Keratinocyte (primary cell): ENCODE data around the gene SYPL2. TPM values are rescaled to one million over a fixed set of nuclear protein-coding genes. Genes with fewer than 3 reads are reported as not detected.

Source experiments
- DNase-seq: peaks from one replicate; pipeline ENCODE4 v3.0.0-alpha.2; 2011; ENCODE audit warnings: low read depth, missing footprints, low spot score
- FAIRE-seq: peaks from 2 replicates; lab custom pipeline; 2011; peaks lifted over from hg19 to GRCh38; lab: Jason Lieb, UNC
- H2AFZ ChIP-seq: 2 replicates; pipeline ENCODE4 v1.6.0; 2012; ENCODE audit warnings: low read length, control low read depth, inconsistent platforms; ENCODE audit not compliant: control insufficient read depth
- H3K27ac ChIP-seq: 2 replicates; pipeline ENCODE4 v1.5.1; 2011; ENCODE audit warnings: low read length; ENCODE audit not compliant: control insufficient read depth, insufficient read depth
- H3K27me3 ChIP-seq: 3 replicates; pipeline ENCODE4 v1.6.0; 2011; ENCODE audit warnings: low read length; ENCODE audit not compliant: control insufficient read depth, insufficient read depth; ENCODE audit errors: extremely low read depth
- H3K36me3 ChIP-seq, 2 experiments: 2 replicates in 1 of 2; 3 replicates in 1 of 2; pipeline ENCODE4 v1.5.1; 2011; ENCODE audit warnings: low read length in 2 of 2, mild to moderate bottlenecking in 1 of 2; ENCODE audit not compliant: control insufficient read depth in 2 of 2, insufficient read depth in 2 of 2; ENCODE audit errors: extremely low read depth in 1 of 2
- H3K4me1 ChIP-seq: 3 replicates; pipeline ENCODE4 v1.5.1; 2011; ENCODE audit warnings: low read length; ENCODE audit not compliant: control insufficient read depth, insufficient read depth; ENCODE audit errors: extremely low read depth
- H3K4me2 ChIP-seq: 3 replicates; pipeline ENCODE4 v1.6.0; 2011; ENCODE audit warnings: low read depth, low read length; ENCODE audit not compliant: control insufficient read depth, insufficient read depth; ENCODE audit errors: extremely low read depth
- H3K4me3 ChIP-seq, 3 experiments: fragments of 200-600 bp in 1 of 3; sonication (generic) in 1 of 3; 2 replicates in 2 of 3; 3 replicates in 1 of 3; pipeline ENCODE4 v1.5.1; 2011 to 2016; ENCODE audit warnings: low read length in 3 of 3, mild to moderate bottlenecking in 3 of 3, control low read depth in 2 of 3, inconsistent platforms in 1 of 3, low read depth in 1 of 3, mixed read lengths in 1 of 3, mixed run types in 1 of 3, moderate library complexity in 1 of 3; ENCODE audit not compliant: control insufficient read depth in 2 of 3, insufficient read depth in 2 of 3; ENCODE audit errors: extremely low read depth in 1 of 3
- H3K79me2 ChIP-seq: 2 replicates; pipeline ENCODE4 v1.6.0; 2012; ENCODE audit warnings: low read length; ENCODE audit not compliant: control insufficient read depth, insufficient read depth
- H3K9ac ChIP-seq: 3 replicates; pipeline ENCODE4 v1.6.0; 2011; ENCODE audit warnings: low read length; ENCODE audit not compliant: control insufficient read depth, insufficient read depth; ENCODE audit errors: extremely low read depth
- H3K9me1 ChIP-seq: 3 replicates; pipeline ENCODE4 v1.6.0; 2011; ENCODE audit warnings: low read length; ENCODE audit not compliant: control insufficient read depth, insufficient read depth; ENCODE audit errors: extremely low read depth
- H3K9me3 ChIP-seq: 2 replicates; pipeline ENCODE4 v1.5.1; 2012; ENCODE audit warnings: low read depth, low read length; ENCODE audit not compliant: control insufficient read depth
- H4K20me1 ChIP-seq: 3 replicates; pipeline ENCODE4 v1.6.0; 2011; ENCODE audit warnings: low read length; ENCODE audit not compliant: control insufficient read depth, insufficient read depth; ENCODE audit errors: extremely low read depth
- EZH2 ChIP-seq: IDR thresholded peaks from one replicate; pipeline ENCODE4 v1.6.1; 2012; ENCODE audit warnings: inconsistent platforms, mild to moderate bottlenecking, low read length, moderate library complexity
- dilution Hi-C: fragments of 300-500 bp; cut with MboI; formaldehyde crosslinking; loops from one replicate; pipeline ENCODE4 v1.7.0; 2020; ENCODE audit warnings: low sequenced_read_pairs; ENCODE audit not compliant: extremely low pct_ligation_motif_present
- polyA plus RNA-seq, 5 experiments: library from polyadenylated mRNA; depleted of rRNA in 3 of 5; stranded (reverse) in 3 of 5; stranded (forward) in 1 of 5; unstranded in 1 of 5; fragments of >200 nt; gene quantifications; 1 replicate in 1 of 5; 2 replicates in 3 of 5; 3 replicates in 1 of 5; pipeline versions ENCODE4 v1.2.1 to v1.2.3, GENCODE V29; 2011 to 2012; ENCODE audit warnings: missing spikeins in 2 of 5, low read depth in 1 of 5, low replicate concordance in 1 of 5
- TF ChIP-seq, protein P1 (sequence below), 3 experiments: IDR thresholded peaks in 1 of 3; conservative IDR thresholded peaks in 1 of 3; optimal IDR thresholded peaks in 1 of 3; 2 replicates in 2 of 3; 3 replicates in 1 of 3; pipeline versions ENCODE3 to v1.5.1; 2011; ENCODE audit warnings: low read length in 3 of 3, mild to moderate bottlenecking in 3 of 3, moderate library complexity in 2 of 3, control low read depth in 1 of 3, inconsistent platforms in 1 of 3; ENCODE audit not compliant: insufficient read depth in 2 of 3; ENCODE audit errors: extremely low read depth in 1 of 3

Gene SYPL2
- polyA plus RNA-seq, 1 donor (not counting 4 experiments of a cell fraction or from before 2014, with no cell fraction given): not detected

DNA sequence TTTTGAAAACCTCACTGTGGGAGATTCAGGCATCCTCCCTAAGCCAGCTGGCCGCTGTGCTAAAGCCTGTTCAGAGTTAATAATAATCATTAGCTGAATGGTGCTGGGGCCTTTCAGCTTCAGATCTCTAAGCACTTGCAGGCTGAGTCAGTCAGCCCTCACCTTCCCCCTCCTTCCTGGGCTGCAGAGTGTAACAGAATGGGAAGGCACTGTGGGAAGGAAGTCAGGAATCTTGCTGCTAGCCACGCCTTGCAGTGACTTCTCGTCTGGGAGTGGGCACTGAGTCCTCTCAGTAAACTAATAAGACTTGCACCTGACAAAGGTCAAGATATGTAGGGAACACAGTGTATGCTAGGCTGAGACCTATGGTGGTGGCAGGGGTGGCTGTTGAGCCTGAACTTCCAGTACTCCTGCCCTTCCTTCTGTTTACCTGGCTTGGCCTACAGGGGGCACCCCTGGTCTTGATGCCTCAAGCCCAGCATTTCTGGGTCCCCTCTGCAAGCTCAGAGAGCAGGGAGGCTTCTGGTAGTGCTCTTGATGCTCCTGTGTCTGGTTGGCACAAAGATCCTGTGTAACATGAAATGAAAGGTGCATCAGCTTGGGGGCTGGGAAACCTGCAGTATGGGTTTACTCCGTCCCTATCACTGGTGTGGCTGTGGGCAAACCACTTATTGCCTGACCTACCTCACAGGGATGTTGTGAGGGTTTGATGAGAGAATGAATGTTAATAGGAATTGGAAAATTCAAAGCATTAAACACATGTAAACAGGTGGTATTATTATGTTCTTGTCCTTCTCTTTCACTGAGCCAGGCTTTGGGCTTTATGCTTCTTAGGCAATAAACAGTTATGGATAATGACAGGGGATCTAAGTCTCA is 33.6 kb downstream of the SYPL2 start:
- dilution Hi-C loops: no loop called here
- H3K4me3 ChIP-seq: no peak overlapping the region
- no peaks in the 10 kb centered on the region for H4K20me1 ChIP-seq
- no peaks in the 10 kb centered on the region for H3K9me3 ChIP-seq
- H3K4me1 ChIP-seq: peaks cover 16% of the 10 kb centered on the region
- FAIRE-seq (peak; percentile 39), DNase-seq (peak; percentile 55)
- H3K27me3 ChIP-seq: no peaks in the 10 kb centered on the region
- H2AFZ ChIP-seq: peak overlapping the region; percentile 40
- peaks cover 8 to 12% of the 10 kb centered on the region in 2 experiments for H3K36me3 ChIP-seq
- H3K79me2 ChIP-seq: peaks cover 7% of the 10 kb centered on the region
- H3K27ac ChIP-seq: peak overlapping the region; percentile 27
- no peak overlapping the region for H3K9ac ChIP-seq
- TF ChIP-seq EZH2: no peak
- TF ChIP-seq, protein P1, sequence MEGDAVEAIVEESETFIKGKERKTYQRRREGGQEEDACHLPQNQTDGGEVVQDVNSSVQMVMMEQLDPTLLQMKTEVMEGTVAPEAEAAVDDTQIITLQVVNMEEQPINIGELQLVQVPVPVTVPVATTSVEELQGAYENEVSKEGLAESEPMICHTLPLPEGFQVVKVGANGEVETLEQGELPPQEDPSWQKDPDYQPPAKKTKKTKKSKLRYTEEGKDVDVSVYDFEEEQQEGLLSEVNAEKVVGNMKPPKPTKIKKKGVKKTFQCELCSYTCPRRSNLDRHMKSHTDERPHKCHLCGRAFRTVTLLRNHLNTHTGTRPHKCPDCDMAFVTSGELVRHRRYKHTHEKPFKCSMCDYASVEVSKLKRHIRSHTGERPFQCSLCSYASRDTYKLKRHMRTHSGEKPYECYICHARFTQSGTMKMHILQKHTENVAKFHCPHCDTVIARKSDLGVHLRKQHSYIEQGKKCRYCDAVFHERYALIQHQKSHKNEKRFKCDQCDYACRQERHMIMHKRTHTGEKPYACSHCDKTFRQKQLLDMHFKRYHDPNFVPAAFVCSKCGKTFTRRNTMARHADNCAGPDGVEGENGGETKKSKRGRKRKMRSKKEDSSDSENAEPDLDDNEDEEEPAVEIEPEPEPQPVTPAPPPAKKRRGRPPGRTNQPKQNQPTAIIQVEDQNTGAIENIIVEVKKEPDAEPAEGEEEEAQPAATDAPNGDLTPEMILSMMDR (optimal IDR thresholded peaks at IDR 0.05 in 1 of 3, IDR thresholded peaks at IDR 0.05 in 1 of 3, conservative IDR thresholded peaks at IDR 0.05 in 1 of 3; ENCODE audit: extremely low read depth in 1 of 3, insufficient read depth in 2 of 3, low read length in 3 of 3): peak; percentile 73 to 84 (median 79)
- no peaks in the 10 kb centered on the region for H3K9me1 ChIP-seq
- H3K4me2 ChIP-seq: peak overlapping the region; percentile 63

DNA sequence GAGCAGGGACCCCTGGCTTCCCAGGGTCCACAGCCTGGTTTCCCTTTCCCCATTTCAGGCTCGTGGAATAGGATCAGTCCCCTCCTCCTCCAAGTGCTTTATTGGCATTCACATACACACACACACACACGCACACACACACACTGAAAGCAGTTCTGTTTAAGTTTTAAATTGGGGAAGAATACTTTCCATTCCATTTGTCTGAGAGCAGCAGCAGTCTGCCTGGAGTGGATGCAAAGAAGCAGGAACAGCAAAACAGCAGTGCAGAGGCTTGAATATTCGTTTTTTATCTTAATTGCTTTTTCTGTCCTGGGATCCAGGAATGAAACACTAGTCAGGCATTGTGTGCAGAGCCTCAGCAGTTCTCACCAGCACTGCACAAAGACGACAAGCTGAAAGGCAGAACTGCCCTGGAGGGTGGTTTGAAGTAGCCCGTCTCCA is 34.6 kb downstream of the SYPL2 start:
- Histone ChIP-seq H2AFZ (no peak overlapping the region), H3K4me1 (peaks cover 16% of the 10 kb centered on the region), H3K27me3 (no peaks in the 10 kb centered on the region), H3K4me2 (no peak overlapping the region), H3K4me3 (no peak overlapping the region), H3K27ac (no peak overlapping the region), H3K9me3 (no peaks in the 10 kb centered on the region), H3K79me2 (peaks cover under 1% of the 10 kb centered on the region), H3K9ac (no peak overlapping the region), H3K36me3 (peaks cover 5 to 10% of the 10 kb centered on the region in 2 experiments), H3K9me1 (no peaks in the 10 kb centered on the region), H4K20me1 (no peaks in the 10 kb centered on the region)
- DNase-seq (no peak), FAIRE-seq (no peak)
- dilution Hi-C loops: no loop called here
- TF ChIP-seq, protein P1 (optimal IDR thresholded peaks at IDR 0.05 in 1 of 3, IDR thresholded peaks at IDR 0.05 in 1 of 3, conservative IDR thresholded peaks at IDR 0.05 in 1 of 3; ENCODE audit: extremely low read depth in 1 of 3, insufficient read depth in 2 of 3, low read length in 3 of 3): no peak
- TF ChIP-seq EZH2: no peak
